Neuronal stem cell (in vitro differentiated cells): ENCODE results near the gene MYL9. TPM values are rescaled to one million over a fixed set of nuclear protein-coding genes. Genes with fewer than 3 reads are reported as not detected.

Experiments used
- DNase-seq: peaks from one replicate; pipeline ENCODE4 v3.0.0-alpha.2; 2013; ENCODE audit warnings: low spot score
- H2AFZ ChIP-seq: one replicate; pipeline ENCODE4 v1.6.1; 2013; ENCODE audit warnings: mild to moderate bottlenecking, low read length, inconsistent platforms
- H2AK5ac ChIP-seq: 2 replicates; pipeline ENCODE4 v1.6.1; 2013; ENCODE audit warnings: low read depth, mild to moderate bottlenecking, inconsistent platforms, low read length, moderate library complexity, mixed read lengths
- H2BK120ac ChIP-seq: 2 replicates; pipeline ENCODE4 v1.6.1; 2013; ENCODE audit warnings: low read depth, mild to moderate bottlenecking, inconsistent platforms, low read length, moderate library complexity, mixed read lengths
- H2BK12ac ChIP-seq: one replicate; pipeline ENCODE4 v1.6.1; 2013; ENCODE audit warnings: low read length, inconsistent platforms
- H2BK15ac ChIP-seq: 2 replicates; pipeline ENCODE4 v1.6.1; 2013; ENCODE audit warnings: mild to moderate bottlenecking, low read length, inconsistent platforms, mixed read lengths
- H2BK5ac ChIP-seq: one replicate; pipeline ENCODE4 v1.6.1; 2013; ENCODE audit warnings: inconsistent platforms, mild to moderate bottlenecking, low read length, moderate library complexity
- H3K14ac ChIP-seq: one replicate; pipeline ENCODE4 v1.6.1; 2013; ENCODE audit warnings: low read length, inconsistent platforms
- H3K18ac ChIP-seq: 2 replicates; pipeline ENCODE4 v1.6.1; 2013; ENCODE audit warnings: low read length, inconsistent platforms
- H3K23ac ChIP-seq: 2 replicates; pipeline ENCODE4 v1.6.1; 2013; ENCODE audit warnings: low read depth, mild to moderate bottlenecking, mixed read lengths, low read length, inconsistent platforms; ENCODE audit not compliant: poor library complexity
- H3K27ac ChIP-seq: replicated peaks from 3 replicates; pipeline ENCODE4 v1.5.1; 2013; ENCODE audit warnings: low read length, inconsistent platforms
- H3K27me3 ChIP-seq, 3 experiments: 2 replicates each; pipeline ENCODE4 v1.6.1; 2013; ENCODE audit warnings: low read length in 3 of 3, mild to moderate bottlenecking in 2 of 3, inconsistent platforms in 1 of 3, low read depth in 1 of 3, mixed read lengths in 1 of 3, moderate library complexity in 1 of 3; ENCODE audit not compliant: control insufficient read depth in 3 of 3, insufficient read depth in 3 of 3
- H3K36me3 ChIP-seq, 2 donors: replicated peaks in 1 of 2; 2 replicates each; pipeline ENCODE4 v1.6.1; 2013; ENCODE audit warnings: low read length in 2 of 2; ENCODE audit not compliant: control insufficient read depth in 2 of 2, insufficient read depth in 2 of 2
- H3K4ac ChIP-seq: 2 replicates; pipeline ENCODE4 v1.6.1; 2013; ENCODE audit warnings: inconsistent platforms, mild to moderate bottlenecking, low read length, moderate library complexity
- H3K4me1 ChIP-seq, 2 donors: 1 replicate in 1 of 2; 2 replicates in 1 of 2; pipeline ENCODE4 v1.6.1; 2013; ENCODE audit warnings: low read length in 2 of 2, low read depth in 1 of 2; ENCODE audit not compliant: control insufficient read depth in 2 of 2, insufficient read depth in 1 of 2
- H3K4me2 ChIP-seq: one replicate; pipeline ENCODE4 v1.6.1; 2013; ENCODE audit warnings: mild to moderate bottlenecking, low read length, inconsistent platforms; ENCODE audit not compliant: insufficient read depth, poor library complexity, severe bottlenecking
- H3K4me3 ChIP-seq, 2 donors: 2 replicates each; pipeline ENCODE4 v1.5.1; 2013; ENCODE audit warnings: low read length in 2 of 2, mild to moderate bottlenecking in 2 of 2, inconsistent platforms in 1 of 2, moderate library complexity in 1 of 2
- H3K79me1 ChIP-seq: one replicate; pipeline ENCODE4 v1.6.1; 2013; ENCODE audit warnings: low read depth, mild to moderate bottlenecking, inconsistent platforms, low read length, moderate library complexity
- H3K9ac ChIP-seq: one replicate; pipeline ENCODE4 v1.6.1; 2013; ENCODE audit warnings: mild to moderate bottlenecking, low read depth, low read length, inconsistent platforms; ENCODE audit not compliant: poor library complexity
- H3K9me3 ChIP-seq, 2 donors: replicated peaks in 1 of 2; 2 replicates each; pipeline versions ENCODE3 to v1.6.1; 2013; ENCODE audit warnings: low read length in 2 of 2, mild to moderate bottlenecking in 2 of 2, inconsistent platforms in 1 of 2, low read depth in 1 of 2, mixed read lengths in 1 of 2, moderate library complexity in 1 of 2; ENCODE audit not compliant: control insufficient read depth in 2 of 2, insufficient read depth in 1 of 2
- H4K8ac ChIP-seq: one replicate; pipeline ENCODE4 v1.6.1; 2013; ENCODE audit warnings: low read depth, mild to moderate bottlenecking, inconsistent platforms, low read length, moderate library complexity
- H4K91ac ChIP-seq: one replicate; pipeline ENCODE4 v1.6.1; 2013; ENCODE audit warnings: low read length, low read depth, mild to moderate bottlenecking, inconsistent platforms; ENCODE audit not compliant: poor library complexity
- WGBS, 2 donors: extraction: QIAGEN DNeasy Blood & Tissue Kit; methylation state at CpG; one replicate each; pipeline ENCODE4 v1.1.7; 2013; ENCODE audit warnings: missing lambda C conversion rate in 2 of 2, mixed read lengths in 1 of 2; ENCODE audit not compliant: insufficient read length in 2 of 2, insufficient replicate concordance in 1 of 2; ENCODE audit errors: extremely low coverage in 2 of 2; 5-methylcytosine and 5-hydroxymethylcytosine counted together
- small RNA-seq: library from polyadenylated mRNA; stranded (forward); fragments of <200 nt; extraction: miRNeasy Mini kit (QIAGEN cat#:217004); gene quantifications from one replicate; pipeline ENCODE3, GENCODE V24; 2013; ENCODE audit not compliant: insufficient read depth

MYL9 gene

GRCh38 chr20:36599912-36600345, 58.6 kb downstream of the MYL9 start:
- Histone ChIP-seq H4K8ac (no peak overlapping the region), H3K27me3 (no peaks in the 10 kb centered on the region), H4K91ac (no peak overlapping the region), H3K4ac (no peak overlapping the region), H3K18ac (no peak overlapping the region), H2BK120ac (no peak overlapping the region), H3K27ac (no peak overlapping the region), H2BK5ac (no peak overlapping the region), H2BK15ac (no peak overlapping the region), H2AFZ (no peak overlapping the region), H3K9me3 (no peaks in the 10 kb centered on the region), H3K36me3 (peaks cover 2 to 15% of the 10 kb centered on the region in 2 donors), H3K14ac (no peak overlapping the region), H3K9ac (no peak overlapping the region), H2AK5ac (no peak overlapping the region), H3K23ac (no peak overlapping the region), H3K4me3 (no peak overlapping the region), H2BK12ac (no peak overlapping the region), H3K79me1 (no peaks in the 10 kb centered on the region), H3K4me1 (peaks cover 1 to 2% of the 10 kb centered on the region in 2 donors), H3K4me2 (no peak overlapping the region)
- no peak for DNase-seq
- WGBS, 2 donors: no CpG with 5 or more reads among the region's 5 CpGs

Small RNA genes within 50 kb of the gene (small RNA-seq; reads per million reads assigned to genes)
- gene RF00017: not detected
